Measurements from ENCODE around the gene SSTR5.

SSTR5 gene

DNA sequence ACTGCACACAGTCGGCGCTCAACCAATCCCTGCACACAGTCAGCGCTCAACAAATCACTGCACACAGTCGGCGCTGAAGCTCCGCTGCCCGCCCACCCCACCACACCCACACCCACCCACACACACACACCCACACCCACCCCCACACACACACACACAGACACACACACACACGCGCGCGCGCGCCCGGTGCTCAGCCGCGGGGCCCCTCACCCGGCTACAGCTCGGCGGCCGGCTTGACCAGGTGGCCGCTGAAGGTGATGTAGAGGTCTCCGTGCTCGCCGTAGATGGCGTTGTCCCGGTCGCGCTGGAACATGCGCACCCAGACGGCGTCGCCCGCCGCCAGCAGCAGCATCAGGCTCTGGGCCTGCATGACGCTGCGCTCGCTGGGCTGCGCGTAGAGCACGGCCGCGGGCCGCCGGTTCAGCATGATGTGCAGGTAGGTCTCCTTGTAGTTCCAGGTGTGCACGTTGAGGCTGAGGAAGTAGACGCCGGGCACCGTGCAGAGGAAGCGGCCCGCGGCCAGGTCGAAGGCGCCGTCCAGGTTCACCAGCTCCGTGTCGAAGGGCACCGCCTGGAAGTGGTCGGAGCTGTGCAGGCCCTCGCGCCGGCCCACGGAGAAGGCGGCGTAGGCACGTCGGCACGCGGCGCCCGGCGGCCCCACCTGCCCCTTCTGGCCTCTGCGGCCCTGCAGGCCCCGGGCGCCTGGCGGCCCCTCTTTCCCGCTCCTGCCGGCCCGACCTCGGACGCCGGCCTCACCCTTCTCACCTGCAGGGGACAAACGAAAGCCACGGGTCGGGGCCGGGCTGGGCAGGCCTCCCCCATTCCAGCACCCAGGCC lies 21.0 kb downstream of the SSTR5 start:
- no peak for DNase-seq

DNA sequence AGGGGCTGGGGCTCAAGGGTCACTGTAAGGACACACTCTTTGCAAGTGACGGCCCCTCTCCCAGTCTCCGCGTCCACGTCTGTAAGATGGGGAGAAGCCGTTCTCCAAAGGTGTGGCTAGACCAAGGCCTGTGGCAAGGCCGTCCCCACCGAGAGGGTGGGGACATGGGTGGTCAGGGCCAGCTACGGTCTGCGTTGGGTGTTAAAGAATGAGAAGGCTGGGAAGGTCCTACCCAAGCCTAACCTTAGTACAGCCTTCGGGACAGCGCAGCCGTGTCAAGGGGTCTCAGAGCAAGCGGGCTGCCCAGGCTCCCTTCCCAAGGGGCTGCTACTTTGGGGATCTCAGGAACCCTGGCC lies 21.6 kb downstream of the SSTR5 start:
- no peak for DNase-seq

DNA sequence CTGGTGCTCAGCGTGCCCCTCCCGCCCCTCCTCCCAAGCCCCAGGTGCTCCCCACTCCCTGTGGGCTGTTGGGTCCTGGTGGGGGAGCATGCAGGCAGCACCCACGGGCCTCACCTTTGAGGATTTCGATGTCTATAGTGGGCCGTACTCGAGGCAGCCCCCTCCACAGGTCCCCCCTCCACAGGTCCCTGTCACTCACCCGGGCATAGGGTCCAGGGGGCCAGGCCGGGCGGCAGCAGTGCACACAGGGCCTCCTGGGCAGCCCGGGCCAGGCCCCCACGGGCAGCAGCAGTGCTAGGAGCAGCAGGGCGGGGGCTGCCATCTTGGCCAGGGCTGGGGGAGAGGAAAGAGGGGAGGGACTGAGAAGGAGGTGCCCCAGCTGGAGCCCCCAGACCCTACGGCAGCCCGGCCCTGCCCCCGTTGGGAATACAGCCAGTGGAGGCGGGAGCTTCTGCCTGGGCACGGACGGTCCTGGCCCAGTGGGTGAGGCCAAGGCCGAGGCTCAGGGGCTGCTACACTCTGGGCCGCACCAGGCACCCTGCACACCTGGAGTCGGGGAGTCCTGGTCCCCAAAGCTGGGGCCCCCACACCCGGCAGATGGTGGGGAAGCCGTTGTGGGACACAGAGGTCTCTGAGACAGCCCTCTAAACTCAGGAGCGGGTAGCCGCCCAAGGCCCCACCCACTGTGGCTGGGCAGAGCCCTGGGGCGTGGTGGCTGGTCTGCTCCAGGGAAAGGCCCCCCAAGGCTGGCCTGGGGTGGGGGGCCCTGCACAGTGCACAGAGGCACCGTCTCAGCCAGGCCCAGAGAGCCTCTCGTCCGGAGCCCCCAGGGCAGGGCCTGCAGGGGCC lies 22.3 kb downstream of the SSTR5 start:
- no peak for DNase-seq

DNA sequence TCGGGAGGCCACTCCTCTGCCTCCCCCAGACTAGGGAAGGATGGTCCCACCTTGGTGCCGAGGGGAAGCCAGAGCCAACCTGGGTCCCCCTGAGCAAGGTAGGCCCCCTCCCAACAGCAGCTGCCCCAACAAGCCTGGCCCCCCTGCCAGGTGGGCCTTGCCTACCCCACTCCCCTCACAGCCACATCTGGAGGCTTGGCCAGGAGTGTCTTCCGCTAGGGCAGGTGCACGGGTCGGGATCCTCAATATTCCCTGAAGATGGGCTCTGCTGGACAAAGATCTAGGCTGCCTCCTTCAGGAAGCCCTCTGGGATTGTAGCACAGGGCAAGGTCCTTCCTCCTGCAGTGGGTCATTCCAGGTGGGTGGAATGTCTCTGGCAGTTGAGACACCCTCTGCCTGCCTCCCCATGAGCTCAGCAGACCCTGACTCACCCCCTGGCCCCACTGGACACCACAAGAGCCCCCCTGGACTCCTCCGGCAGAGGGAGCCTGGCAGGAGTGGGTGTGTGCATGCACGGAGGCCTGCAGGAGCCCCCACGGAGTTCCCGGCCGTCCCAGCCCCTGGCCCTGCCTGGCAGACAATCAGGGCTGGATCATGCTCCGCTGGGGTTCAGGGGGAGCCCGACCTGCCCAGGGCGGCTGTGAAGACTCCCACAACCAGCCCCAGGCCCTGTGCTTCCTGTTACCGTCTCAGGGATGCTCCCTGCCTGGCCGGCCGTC lies 23.1 kb downstream of the SSTR5 start:
- no peak for DNase-seq

DNA sequence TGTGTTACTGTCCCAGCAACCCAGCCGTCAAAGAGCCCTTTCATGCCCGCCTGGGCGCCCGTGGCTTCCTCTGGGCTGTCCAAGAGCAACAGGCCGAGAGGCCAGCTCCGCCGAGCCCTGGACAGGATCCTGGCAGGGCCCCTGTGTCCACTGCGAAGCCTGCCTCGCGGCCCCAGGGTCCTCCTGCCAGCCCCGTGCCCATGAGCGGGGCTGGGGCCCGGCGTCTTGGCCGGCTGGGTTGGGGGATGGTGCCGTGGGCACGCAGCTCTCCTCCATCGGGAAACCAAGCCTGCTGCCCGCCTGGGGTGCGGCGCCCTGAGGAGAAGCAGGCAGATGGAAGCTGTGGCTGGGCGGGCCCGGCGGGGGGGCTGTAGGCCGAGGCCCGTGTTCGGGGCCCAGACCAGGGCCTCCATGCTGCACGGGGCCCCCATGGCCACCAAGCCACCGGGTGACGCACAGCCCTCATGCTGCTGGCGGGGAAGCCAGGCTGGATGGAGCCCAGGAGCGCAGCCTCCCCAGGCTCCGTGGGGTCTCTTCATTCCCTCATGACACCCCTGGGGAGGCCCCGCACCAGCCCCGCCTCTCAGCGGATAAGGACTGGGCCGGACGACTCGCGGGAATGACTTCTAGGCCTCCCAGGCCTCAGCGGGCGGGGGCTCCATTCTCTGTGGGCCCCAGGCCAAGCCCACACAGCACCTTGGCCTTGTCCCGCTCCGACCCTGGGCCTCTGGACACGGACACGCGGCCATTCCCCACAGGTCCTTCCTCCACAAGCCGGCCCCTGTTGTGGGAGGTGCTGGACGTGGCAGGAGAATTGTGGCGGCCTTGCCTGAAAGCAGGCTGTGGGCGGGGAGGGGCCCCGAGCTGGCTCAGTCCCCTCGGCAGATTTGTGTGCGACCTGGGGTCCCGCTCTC lies 23.9 kb downstream of the SSTR5 start, which contains the start of gene C1QTNF8:
Gene C1QTNF8, minus strand, starts transcription at position 76 of the 914 bp plus-strand sequence. CDS start 1,322 bp downstream, outside the sequence.
- no peak for DNase-seq

DNA sequence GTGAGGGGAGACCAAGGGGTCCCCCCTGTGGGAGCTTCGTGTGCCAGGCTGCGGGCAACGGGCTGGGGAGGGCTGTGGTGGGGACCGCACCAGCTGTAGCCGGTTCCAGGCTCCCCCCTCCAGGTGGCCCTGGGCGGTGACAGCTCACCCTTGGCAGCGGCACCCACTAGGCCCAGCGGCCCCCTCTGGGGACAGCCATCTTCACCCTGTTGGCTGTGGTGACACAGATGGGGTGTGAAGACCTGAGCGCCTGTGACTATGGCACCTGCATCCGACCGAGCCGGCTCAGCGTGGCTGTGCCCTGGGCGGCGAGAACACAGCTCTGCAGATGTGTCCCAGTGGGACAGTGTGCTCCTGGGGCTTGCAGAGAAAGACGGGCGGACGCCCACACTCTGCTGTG lies 24.6 kb downstream of the SSTR5 start:
- no peak for DNase-seq

DNA sequence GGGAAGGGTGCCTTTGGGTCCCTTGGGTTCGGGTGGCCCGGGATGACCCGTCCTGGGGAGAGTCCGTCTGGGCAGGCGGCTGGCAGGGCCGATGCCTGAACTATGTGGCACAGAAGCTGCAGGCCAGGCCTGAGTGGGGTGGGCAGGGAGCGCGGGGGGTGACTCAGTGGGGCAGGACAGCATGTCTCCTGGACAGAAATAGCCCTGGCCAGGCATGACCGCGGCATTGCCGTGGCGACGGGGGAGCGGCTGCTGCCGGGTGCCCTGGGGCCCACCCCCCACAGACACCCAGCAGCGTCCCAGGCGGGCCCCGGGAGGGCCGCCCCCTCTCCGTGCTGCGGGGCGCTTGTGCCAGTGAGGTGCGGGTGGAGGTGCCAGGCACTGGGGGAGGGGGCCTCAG lies 25.3 kb downstream of the SSTR5 start:
- DNase-seq, result no peak

DNA sequence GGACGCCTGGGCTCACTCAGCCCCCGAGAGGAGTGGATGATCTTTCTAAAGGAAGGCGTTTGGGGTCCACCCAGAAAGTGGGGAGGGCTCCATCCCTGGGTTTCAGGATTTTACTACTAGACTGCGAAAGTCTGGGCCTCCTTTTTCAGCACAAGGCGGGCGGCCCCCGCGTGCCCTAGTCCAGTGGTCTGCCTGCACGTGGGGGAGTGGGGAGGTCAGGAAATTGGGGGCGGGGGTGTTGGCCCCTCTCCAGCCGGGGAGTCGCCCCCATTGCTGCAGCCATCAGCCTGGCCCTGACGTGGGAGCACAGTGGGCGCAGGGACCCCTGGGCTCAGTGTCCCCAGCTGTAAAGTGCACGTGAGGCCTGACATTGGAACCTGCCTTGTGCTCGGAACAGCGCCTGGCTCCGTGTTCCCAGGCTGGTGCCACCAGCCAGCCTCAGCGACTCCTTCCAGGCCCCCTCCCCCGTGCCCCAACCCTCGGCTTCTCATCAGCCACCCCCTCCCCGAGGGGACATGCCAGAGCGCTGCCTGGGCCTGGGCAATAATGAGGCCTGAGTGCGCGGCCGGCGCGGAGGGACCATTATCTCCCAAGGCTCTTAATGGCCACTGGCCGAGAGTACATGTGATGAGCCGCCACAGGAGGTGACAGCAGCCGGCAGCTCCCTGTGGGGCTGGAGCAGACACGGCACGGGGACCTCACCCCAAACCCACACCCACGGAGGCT lies 25.9 kb downstream of the SSTR5 start:
- DNase-seq, result no peak

DNA sequence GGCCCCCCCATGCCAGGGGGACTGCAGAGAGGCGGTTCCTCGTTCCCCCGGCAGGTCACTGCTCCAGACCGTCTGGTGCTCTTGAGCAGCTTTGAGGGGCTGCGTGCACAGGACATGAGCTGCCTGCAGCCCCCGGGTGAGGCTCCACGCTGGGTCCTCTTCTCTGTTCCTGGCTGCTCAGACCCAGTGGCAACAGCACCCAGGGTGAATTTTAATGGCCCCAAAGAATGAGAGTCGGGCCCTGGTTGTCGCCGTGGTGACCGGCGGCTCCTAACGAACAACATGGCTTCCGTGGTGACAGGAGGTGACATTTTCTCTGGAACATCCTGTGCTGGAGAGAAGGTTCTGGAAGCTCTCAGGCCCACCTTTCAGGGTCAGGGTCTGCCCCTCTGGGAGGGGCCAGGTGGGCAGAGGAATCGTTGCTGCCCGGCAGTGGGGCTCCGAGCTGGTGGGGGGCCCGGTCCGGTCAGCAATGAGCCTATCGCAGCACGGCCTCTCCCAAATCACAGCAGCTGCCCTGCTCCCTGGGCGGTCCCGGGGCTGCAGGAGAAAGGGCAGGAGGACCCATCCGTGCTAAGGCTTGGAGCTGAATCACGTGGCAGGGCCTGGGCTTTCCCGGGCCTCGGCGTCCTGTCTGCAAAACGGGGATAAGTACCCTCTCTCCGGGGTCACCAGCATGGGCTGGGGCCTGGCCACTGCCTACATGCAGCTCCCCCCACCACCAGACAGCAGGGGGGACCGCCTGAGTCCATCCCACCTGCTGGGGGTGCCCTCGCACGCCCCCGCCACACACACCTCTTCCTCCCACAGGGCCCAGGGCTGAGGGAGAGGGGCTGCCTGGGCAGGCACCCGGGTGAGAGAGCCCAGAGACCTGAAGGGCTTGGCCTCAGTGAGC lies 26.9 kb downstream of the SSTR5 start:
- DNase-seq, result no peak

DNA sequence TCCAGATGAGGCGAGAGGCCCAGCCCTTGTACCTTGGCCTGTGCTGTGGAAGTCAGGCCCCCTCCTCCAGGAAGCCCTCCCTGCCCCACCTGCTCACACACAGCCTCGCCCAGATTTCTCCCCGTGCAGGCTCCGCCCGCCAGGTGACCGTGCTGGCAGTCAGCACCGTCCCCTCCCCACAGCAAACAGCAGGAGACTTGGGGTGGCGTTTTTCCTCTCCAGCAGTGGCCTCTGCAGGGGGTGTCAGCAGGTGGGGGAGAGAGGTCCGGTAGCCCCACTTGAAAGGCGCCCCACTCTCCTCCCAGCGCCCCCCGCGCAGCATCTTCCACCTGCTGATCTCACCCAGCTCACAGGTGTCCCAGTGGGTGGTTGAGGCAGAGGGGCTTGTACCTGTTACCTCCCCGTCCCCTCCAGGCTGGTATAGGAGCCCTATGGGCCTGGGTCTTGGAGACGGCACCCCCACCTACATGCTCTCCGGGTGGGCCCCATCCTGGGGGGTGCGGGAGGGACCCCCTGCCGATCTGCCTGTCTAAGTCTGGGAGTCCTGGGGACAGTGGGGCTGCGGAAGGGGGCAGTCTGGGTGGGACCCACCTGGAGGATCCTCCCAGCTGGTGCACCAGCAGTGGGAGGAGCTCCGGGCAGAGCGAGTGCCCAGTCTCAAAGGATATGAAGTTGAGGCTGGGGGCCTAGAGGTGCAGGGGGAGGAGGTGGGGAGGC lies 27.7 kb downstream of the SSTR5 start:
- no peak for DNase-seq

DNA sequence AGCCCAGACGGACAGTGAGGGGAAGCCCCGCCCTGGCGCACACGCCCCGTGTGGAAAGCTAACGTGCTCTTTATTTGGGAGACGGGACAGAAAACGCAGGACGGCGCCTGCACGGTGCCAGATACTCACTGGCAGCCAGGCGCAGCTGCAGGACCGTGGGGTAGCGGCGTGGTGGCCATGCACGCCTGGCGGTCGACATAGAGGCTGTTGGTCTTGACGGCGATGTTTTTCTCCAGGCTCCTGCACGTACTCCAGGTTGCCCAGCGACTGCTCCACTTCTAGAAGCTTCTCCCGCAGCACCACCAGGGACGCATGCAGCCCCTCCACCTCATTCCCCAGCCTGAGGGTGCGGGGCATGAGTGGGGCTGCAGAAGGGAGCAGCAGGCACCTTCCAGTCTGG lies 28.6 kb downstream of the SSTR5 start:
- DNase-seq, result no peak

DNA sequence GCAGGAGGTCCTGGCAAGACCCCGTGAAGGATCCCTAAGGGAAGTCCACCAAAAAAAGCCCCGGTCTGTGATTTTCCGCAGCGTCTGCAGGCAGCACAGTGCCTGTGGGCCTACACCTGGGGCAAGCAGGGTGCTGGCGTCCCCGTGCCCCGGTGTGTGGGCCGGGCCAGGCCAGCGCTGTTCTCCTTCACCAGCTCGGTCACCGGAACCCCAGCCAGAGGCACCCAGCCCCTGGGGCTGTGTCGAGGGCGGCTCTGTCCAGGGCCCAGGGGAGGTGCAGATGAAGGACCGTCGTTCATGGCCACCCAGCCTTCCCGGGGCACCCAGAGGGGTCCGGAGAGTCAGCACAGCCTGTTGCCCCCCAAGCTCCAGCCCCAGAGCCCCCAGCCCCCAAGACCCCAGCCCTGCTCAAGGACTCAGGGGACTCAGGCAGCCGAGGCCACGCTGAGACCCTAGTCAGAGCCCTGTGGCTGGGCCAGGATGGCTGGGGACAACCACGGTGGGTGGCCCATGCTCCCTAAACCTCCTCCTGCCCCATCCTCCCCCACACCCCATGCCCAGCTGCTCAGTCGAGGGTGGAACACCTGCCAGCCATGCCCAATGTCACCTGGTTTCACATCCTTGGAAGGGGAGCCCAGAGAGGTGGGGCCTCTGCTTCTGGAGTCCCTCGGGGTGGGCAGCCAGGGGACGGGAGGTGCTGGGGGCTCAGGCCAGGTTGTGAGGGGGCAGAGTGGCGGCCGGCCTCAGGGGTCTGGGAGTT lies 29.2 kb downstream of the SSTR5 start:
- no peak for DNase-seq

DNA sequence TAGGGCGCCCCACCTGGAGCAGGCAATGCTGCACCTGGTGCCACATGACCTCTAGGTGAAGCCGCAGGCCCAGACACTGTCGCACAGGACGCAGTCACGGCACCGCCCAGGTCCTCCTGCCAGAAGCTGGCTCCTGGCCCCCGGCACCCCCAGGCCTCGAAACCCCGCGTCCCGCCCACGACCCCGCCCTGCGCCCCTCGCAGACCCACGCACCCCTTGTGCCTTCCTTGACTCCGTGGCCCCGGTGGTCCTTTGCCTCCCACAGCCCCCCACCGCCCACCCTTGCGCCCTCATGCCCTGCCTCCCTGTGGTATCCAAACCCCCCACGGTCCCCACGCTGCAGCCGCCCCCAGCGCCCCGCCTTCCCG lies 29.8 kb downstream of the SSTR5 start:
- no peak for DNase-seq

DNA sequence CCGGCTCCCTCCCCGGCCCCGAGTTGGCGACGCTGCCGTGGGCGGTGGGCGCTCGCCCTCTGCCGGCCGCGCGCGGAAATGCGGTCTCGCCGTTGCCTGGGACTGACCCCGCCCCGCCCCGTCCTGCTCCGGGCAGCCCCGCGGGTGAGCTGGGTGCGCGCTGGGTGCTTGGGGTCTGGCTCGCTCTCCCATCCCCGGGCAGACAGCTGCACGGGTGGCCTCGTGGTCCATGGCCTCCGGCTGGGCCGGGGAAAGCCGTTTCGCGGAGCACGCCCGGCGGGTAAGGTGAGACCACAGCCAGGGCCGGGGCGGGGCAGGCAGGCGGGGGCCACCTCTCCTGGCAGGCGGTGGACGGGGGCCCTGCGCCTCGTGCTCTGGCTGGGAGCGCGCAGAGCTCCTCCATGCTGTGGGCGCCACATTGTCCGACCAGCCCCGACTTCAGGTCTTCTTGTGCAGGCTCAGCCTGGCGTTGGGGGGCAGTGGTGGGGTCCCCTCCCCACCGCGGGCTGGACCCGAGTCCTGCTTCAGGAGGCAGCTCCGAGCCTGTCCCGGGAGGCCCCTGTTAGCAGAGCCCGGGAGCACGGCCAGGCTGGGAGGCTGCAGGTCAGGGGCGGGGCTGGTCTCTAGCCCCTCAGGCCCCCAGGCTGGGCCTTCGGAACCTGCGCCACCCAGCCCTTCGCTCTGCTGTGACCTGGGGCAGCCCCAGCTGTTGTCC lies 30.5 kb downstream of the SSTR5 start:
- DNase-seq, result peak; percentile 81

DNA sequence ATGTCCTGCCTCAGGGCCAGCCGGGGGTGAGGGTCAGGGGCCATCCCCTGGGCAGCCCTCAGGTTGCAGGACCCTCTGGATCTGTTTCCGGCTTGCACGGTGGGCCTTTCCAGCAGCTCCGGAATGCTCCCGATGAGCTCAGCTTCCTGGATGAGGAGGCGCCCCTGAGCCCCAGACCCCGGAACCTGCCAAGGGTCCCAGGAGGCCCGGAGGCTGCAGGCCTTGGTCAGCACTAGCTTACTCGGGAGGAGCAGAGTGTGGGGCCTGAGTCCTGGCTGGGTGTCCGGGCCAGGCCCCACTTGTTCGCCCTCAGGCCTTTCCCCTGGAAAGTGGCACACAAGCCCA lies 31.1 kb downstream of the SSTR5 start:
- DNase-seq, result no peak

DNA sequence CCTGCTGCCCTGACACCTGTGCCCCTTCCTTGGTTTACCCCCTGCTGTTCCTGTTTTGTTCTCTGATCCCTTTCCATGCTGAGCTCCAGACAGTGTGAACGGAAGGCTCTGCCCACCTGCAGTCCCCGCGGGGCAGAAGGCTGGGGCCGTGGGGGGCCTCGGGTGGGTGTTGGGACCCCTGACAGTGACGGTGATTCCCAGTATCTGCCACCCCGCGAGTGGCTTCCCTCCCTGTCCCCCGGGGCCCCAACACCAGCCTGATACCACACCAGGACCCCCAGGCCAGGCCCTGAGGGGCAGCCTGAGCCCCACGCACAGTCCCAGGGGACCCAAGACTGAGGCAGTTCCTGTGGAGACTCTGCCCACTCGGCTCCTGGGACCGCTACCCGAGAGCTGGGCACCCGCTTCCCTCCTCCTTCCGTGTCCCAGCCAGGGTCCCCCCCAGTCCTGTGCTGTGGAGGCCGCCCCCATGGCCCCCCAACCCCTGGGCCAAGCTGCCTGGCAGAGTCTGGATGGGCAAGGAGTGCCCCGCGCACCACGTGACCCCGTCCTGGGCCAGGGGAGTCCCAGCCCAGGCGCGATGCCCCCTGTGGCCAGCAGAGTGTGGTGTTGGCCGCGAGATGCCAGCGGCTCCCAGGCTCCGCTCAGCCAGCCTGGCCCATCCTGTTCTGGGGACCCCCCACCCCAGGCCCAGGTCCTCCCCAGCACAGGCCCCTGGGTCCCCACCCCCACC lies 33.5 kb downstream of the SSTR5 start:
- peak; percentile 61 for DNase-seq

DNA sequence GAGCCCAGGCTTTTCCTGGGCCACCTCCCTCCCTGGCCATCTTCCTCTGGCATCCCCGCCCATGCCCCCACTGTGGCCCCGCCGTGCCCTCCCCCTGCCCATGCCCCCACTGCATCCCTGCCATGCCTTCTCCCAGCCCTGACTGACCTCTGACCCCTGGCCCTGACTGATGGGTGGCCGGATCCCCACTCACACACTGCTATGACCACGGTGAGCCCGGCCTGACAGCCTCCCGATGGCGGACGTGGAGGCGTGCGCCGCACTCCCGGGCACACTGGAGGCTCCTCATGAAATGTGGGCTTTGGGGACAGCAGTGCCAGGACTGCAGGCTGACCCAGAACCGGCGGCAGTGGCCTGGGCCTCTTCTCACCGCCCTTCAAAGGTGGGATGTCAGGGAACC lies 34.1 kb downstream of the SSTR5 start:
- no peak for DNase-seq

DNA sequence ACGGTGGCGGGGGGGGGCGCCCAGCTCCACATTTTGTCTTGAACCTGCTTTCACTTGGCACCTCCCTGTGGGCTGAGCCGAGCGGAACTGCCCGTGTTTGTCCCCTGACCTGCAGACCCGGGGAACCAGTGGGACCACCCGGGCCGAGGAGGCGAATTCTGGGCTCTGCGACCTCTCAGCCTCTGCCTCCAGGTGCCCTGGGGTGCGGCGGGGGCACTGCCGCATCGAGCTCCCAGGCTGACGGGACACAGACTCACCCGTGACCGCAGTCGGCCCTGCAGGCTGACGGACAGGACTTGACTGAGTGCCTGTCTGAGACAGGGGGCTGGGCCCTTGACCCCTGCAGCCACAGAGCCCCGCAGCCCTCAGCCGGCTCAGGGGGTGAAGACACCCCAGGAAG lies 34.6 kb downstream of the SSTR5 start:
- DNase-seq, result no peak
